Esophagus squamous epithelium (tissue), 4 donors: ENCODE results near the gene EIF4G1.

Experiments
- CTCF ChIP-seq, 6 experiments: fragments of 450-650 bp in 4 of 6; fragments of 200-600 bp in 2 of 6; sonication (generic) in 2 of 6; IDR thresholded peaks; one replicate each; pipeline ENCODE4 v1.5.1; 2016 to 2019; ENCODE audit warnings: antibody characterized with exemption in 6 of 6, mild to moderate bottlenecking in 4 of 6, moderate library complexity in 4 of 6
- POLR2A ChIP-seq, 4 donors: fragments of 450-650 bp; IDR thresholded peaks; one replicate each; pipeline ENCODE4 v1.6.1; 2017; ENCODE audit warnings: antibody characterized with exemption in 4 of 4, mild to moderate bottlenecking in 4 of 4, moderate library complexity in 3 of 4

- no peak for TF ChIP-seq CTCF (IDR thresholded peaks at IDR 0.05)
- no peak for TF ChIP-seq POLR2A (IDR thresholded peaks at IDR 0.05)
These were observed 8.5 kb downstream of the EIF4G1 start for GRCh38 chr3:184322731-184323487.
